ENCODE results near the gene SPG11.
A peak's percentile ranks its signal among the peaks of the same experiment; 100 is the strongest.
"Not testable (repeated sequence)": the region's sequence is repeated elsewhere in the genome, so short reads cannot be mapped to it uniquely, and the experiment has no call there.

Gene SPG11, protein sequence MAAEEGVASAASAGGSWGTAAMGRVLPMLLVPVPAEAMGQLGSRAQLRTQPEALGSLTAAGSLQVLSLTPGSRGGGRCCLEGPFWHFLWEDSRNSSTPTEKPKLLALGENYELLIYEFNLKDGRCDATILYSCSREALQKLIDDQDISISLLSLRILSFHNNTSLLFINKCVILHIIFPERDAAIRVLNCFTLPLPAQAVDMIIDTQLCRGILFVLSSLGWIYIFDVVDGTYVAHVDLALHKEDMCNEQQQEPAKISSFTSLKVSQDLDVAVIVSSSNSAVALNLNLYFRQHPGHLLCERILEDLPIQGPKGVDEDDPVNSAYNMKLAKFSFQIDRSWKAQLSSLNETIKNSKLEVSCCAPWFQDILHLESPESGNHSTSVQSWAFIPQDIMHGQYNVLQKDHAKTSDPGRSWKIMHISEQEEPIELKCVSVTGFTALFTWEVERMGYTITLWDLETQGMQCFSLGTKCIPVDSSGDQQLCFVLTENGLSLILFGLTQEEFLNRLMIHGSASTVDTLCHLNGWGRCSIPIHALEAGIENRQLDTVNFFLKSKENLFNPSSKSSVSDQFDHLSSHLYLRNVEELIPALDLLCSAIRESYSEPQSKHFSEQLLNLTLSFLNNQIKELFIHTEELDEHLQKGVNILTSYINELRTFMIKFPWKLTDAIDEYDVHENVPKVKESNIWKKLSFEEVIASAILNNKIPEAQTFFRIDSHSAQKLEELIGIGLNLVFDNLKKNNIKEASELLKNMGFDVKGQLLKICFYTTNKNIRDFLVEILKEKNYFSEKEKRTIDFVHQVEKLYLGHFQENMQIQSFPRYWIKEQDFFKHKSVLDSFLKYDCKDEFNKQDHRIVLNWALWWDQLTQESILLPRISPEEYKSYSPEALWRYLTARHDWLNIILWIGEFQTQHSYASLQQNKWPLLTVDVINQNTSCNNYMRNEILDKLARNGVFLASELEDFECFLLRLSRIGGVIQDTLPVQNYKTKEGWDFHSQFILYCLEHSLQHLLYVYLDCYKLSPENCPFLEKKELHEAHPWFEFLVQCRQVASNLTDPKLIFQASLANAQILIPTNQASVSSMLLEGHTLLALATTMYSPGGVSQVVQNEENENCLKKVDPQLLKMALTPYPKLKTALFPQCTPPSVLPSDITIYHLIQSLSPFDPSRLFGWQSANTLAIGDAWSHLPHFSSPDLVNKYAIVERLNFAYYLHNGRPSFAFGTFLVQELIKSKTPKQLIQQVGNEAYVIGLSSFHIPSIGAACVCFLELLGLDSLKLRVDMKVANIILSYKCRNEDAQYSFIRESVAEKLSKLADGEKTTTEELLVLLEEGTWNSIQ (N-terminal part only)

GRCh38 chr15:44663410-44664308, at the start of gene SPG11:
TSS of gene SPG11 (minus strand) at chr15:44663662. CDS start at chr15:44663647, 15 bp downstream.
- peak; percentile 95 for DNase-seq

GRCh38 chr15:44712346-44713005, 49.0 kb upstream of the SPG11 start:
- no peak for DNase-seq

DNA sequence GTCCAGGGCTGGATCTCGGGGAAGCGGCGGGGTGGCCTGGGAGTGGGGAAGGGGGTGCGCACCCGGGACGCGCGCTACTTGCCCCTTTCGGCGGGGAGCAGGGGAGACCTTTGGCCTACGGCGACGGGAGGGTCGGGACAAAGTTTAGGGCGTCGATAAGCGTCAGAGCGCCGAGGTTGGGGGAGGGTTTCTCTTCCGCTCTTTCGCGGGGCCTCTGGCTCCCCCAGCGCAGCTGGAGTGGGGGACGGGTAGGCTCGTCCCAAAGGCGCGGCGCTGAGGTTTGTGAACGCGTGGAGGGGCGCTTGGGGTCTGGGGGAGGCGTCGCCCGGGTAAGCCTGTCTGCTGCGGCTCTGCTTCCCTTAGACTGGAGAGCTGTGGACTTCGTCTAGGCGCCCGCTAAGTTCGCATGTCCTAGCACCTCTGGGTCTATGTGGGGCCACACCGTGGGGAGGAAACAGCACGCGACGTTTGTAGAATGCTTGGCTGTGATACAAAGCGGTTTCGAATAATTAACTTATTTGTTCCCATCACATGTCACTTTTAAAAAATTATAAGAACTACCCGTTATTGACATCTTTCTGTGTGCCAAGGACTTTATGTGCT, 48.4 kb upstream of the SPG11 start:
- DNase-seq, result no peak

DNA sequence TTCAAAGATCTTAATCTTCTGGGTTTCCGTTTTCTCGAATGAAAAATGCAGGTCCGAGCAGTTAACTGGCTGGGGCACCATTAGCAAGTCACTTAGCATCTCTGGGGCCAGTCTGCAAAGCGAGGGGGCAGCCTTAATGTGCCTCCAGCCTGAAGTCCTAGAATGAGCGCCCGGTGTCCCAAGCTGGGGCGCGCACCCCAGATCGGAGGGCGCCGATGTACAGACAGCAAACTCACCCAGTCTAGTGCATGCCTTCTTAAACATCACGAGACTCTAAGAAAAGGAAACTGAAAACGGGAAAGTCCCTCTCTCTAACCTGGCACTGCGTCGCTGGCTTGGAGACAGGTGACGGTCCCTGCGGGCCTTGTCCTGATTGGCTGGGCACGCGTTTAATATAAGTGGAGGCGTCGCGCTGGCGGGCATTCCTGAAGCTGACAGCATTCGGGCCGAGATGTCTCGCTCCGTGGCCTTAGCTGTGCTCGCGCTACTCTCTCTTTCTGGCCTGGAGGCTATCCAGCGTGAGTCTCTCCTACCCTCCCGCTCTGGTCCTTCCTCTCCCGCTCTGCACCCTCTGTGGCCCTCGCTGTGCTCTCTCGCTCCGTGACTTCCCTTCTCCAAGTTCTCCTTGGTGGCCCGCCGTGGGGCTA, 47.8 kb upstream of the SPG11 start, which contains the start of the genes B2M and PATL2:
Gene B2M (plus strand): TSS at position 422 of the 647 bp plus-strand sequence. CDS start 30 bp downstream, at position 452.
Gene PATL2 (minus strand): TSS at position 228 of the 647 bp plus-strand sequence. CDS start 34,833 bp downstream, outside the sequence.
- DNase-seq, result peak; percentile 96

DNA sequence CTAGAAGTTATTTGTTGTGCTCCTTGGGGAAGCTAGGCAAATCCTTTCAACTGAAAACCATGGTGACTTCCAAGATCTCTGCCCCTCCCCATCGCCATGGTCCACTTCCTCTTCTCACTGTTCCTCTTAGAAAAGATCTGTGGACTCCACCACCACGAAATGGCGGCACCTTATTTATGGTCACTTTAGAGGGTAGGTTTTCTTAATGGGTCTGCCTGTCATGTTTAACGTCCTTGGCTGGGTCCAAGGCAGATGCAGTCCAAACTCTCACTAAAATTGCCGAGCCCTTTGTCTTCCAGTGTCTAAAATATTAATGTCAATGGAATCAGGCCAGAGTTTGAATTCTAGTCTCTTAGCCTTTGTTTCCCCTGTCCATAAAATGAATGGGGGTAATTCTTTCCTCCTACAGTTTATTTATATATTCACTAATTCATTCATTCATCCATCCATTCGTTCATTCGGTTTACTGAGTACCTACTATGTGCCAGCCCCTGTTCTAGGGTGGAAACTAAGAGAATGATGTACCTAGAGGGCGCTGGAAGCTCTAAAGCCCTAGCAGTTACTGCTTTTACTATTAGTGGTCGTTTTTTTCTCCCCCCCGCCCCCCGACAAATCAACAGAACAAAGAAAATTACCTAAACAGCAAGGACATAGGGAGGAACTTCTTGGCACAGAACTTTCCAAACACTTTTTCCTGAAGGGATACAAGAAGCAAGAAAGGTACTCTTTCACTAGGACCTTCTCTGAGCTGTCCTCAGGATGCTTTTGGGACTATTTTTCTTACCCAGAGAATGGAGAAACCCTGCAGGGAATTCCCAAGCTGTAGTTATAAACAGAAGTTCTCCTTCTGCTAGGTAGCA, 47.0 kb upstream of the SPG11 start:
- DNase-seq, result no peak

DNA sequence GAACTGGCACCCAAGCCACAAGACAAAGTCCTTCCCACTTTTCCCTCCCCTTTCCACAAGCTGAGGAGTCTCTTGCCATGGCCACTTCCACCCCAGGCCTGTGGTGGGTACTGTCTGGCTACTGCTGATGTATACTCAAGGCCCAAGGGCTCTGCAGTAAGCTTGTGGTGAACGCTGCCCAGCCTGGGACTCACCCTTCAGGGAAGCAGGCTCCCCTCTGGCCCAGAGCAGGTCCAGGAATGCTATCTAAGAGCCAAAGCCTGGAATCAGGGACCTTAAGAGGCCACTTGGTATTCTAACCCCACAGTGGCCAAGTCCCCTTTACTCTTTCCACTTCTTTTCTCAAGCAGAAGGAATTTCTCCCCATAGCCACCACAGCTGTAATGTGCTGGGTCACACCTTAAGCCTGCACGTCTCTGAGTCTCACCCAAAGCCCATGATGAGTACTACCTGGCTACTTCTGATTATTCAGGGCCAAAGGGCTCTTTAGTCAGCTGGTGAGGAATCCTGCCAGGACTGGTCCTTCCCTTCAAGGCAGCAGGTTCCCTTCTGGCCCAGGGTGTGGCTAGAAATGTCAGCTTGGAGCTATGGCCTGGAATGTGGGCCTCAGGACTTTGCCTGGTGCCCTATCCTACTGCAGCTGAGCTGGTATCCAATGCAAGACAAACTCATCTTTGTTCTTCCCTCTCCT, 43.6 kb upstream of the SPG11 start:
- no peak for DNase-seq

GRCh38 chr15:44706401-44706800, 42.9 kb upstream of the SPG11 start:
- no peak for DNase-seq

GRCh38 chr15:44705986-44706385, 42.5 kb upstream of the SPG11 start:
- no peak for DNase-seq

- not testable (repeated sequence) for DNase-seq
These were observed 37.2 kb upstream of the SPG11 start for GRCh38 chr15:44700676-44701075.

DNA sequence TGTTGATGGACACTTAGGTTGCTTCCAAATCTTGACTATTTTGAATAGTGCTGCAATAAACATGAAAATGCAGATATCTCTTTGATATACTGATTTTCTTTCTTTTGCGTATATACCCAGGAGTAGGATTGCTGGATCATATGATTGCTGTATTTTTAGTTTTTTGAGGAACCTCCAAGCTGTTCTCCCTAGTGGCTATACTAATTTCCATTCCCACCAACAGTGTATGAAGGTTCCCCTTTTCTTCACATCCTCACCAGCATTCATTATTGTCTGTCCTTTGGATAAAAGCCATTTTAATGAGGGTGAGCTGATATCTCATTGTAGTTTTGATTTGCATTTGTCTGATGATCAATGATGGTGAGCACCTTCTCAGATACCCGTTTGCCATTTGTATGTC, 35.2 kb upstream of the SPG11 start:
- DNase-seq, result no peak

DNA sequence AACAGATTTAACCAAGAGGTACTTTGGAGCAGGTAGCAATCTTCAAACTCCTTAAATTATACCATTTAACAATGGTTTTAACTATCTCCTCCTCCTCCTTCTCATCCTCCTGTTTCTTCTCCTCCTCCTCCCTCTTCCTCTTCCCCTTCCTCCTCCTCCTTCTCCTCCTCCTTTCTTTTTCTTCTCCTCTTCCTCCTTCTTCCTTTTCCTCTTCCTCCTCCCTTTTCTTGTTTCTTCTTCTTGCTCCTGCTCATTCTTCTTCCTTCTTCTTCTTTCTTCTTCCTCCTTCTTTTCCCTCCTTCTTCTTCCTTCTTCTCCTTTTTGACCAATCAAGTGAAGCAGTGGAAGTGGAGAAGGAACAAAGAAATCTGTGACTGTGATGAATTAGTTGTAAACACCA, 33.6 kb upstream of the SPG11 start:
- no peak for DNase-seq

- no peak for DNase-seq
These were observed 31.8 kb upstream of the SPG11 start for GRCh38 chr15:44695294-44695693.

- DNase-seq, result no peak
These were observed 31.0 kb upstream of the SPG11 start for GRCh38 chr15:44694416-44694815.

DNA sequence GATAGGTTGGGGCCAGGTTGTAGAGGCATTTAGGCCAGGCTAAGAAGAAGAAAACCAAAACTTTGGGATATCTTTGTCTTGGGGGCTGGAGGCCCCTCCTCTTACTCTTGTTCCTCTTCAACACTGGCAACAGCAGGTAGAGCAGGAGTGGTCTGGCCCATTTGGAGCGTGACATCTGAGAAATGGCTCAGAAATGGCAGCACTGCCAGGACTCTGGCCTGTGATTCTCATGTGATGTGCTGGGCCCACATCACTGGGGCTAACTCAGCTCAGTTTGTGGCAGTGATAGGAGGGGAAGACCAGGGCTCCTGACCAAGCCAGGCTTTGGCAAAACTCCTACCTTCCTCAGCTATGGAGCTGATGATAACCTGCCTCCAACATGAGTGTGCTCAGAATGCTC, 29.2 kb upstream of the SPG11 start:
- DNase-seq, result no peak

- DNase-seq, result not testable (repeated sequence)
These were observed 26.8 kb upstream of the SPG11 start for GRCh38 chr15:44690245-44690644.

GRCh38 chr15:44689318-44689717, 25.9 kb upstream of the SPG11 start:
- not testable (repeated sequence) for DNase-seq

DNA sequence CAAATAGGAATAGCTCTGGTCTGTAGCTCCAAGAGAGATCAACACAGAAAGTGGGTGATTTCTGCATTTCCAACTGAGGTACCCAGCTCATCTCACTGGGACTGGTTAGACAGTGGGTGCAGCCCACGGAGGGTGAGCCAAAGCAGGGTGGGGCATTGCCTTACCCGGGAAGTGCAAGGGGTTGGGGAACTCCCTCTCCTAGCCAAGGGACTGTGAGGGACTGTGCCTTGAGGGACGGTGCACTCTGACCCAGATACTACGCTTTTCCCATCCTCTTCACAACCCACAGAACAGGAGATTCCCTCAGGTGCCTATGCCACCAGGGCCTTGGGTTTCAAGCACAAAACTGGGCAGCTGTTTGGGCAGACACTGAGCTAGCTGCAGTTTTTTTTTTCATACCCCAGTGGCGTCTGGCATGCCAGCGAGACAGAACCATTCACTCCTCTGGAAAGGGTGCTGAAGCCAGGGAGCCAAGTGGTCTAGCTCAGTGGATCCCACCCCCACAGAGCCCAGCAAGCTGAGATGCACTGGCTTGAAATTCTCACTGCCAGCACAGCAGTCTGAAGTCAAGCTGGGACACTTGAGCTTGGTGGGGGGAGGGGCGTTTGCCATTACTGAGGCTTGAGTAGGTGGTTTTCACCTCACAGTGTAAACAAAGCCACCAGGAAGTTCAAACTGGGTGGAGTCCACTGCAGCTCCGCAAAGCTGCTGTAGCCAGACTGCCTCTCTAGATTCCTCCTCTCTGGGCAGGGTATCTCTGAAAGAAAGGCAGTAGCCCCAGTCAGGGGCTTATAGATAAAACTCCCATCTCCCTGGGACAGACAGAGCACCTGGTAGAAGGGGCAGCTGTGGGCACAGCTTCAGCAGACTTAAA, 19.6 kb upstream of the SPG11 start:
- peak; percentile 56 for DNase-seq

Measured in activated T-cell treated with anti-CD3 and anti-CD28 coated beads for 4 hours (primary cell).